A673 (cell line): ENCODE measurements around the gene PRUNE2.

Source experiments
- CTCF ChIP-seq: fragments of 300-800, 200-600 bp; sonication (generic); conservative IDR thresholded peaks from 2 replicates; pipeline ENCODE4 v1.5.1; 2017; ENCODE audit warnings: low read depth, mild to moderate bottlenecking, antibody characterized with exemption, low read length, moderate library complexity, mixed read lengths
- EZH2 ChIP-seq: fragments of 200-600 bp; sonication (generic); IDR thresholded peaks from 2 replicates; pipeline ENCODE4 v1.6.1; 2017; ENCODE audit warnings: borderline replicate concordance, low read depth, mild to moderate bottlenecking, mixed read lengths, antibody characterized with exemption, low read length; ENCODE audit not compliant: poor library complexity, severe bottlenecking

GRCh38 chr9:76699971-76700370 is 205.9 kb downstream of the PRUNE2 start:
- TF ChIP-seq EZH2: no peak
- no peak for TF ChIP-seq CTCF
